GM12878 (cell line): ENCODE measurements around the gene INCA1. TPM values are rescaled to one million over a fixed set of nuclear protein-coding genes. Genes with fewer than 3 reads are reported as not detected.

Experiments
- ATAC-seq: fragments of 200-7000 bp; cut with Tn5 transposase; 3 replicates; pipeline ENCODE4 v1.9.1; 2020; ENCODE audit warnings: mild to moderate bottlenecking, moderate library complexity
- BruUV-seq: library from RNA; stranded (reverse); fragments of 400-500 nt; replicated peaks from 2 replicates; lab custom pipeline; 2021; lab: Mats Ljungman, UMichigan
- CTCF ChIA-PET: fragments of 300-600 bp; sonication (Branson Sonifier 250); formaldehyde crosslinking; extraction: SDS; loops from one replicate; lab custom pipeline; 2021; ENCODE audit warnings: inconsistent platforms; lab: Yijun Ruan, JAX
- POLR2A ChIA-PET: fragments of 350-600 bp; formaldehyde crosslinking; extraction: SDS; loops from one replicate; lab custom pipeline; 2021; ENCODE audit warnings: inconsistent platforms; lab: Charles Lee
- RAD21 ChIA-PET: fragments of 300-600 bp; sonication (Branson Sonifier 250); formaldehyde crosslinking; loops from one replicate; lab custom pipeline; 2023; ENCODE audit warnings: antibody characterized with exemption; ENCODE audit not compliant: unreplicated experiment; lab: Charles Lee
- SMC1A ChIA-PET: fragments of 300-600 bp; sonication (Branson Sonifier 250); formaldehyde crosslinking; loops from one replicate; lab custom pipeline; 2023; ENCODE audit not compliant: unreplicated experiment, uncharacterized antibody; lab: Charles Lee
- DNase-seq: peaks from one replicate; pipeline ENCODE4 v3.0.0-alpha.2; 2011; ENCODE audit warnings: low read depth, low spot score
- FAIRE-seq: peaks from 3 replicates; lab custom pipeline; 2011; peaks lifted over from hg19 to GRCh38; lab: Jason Lieb, UNC
- H2AFZ ChIP-seq: 2 replicates; pipeline ENCODE4 v1.6.0; 2011; ENCODE audit warnings: low read depth, low read length, control low read depth; ENCODE audit not compliant: control insufficient read depth
- H3K27ac ChIP-seq: 2 replicates; pipeline ENCODE4 v1.5.1; 2011; ENCODE audit warnings: control low read depth; ENCODE audit not compliant: control insufficient read depth, insufficient read depth
- H3K27me3 ChIP-seq, 2 experiments: replicated peaks in 1 of 2; 2 replicates each; pipeline versions ENCODE4 v1.6.0 to v1.6.1; 2011; ENCODE audit warnings: low read length in 1 of 2; ENCODE audit not compliant: control insufficient read depth in 2 of 2, insufficient read depth in 2 of 2
- H3K36me3 ChIP-seq, 2 experiments: 2 replicates each; pipeline ENCODE4 v1.5.1; 2011; ENCODE audit warnings: low read length in 1 of 2; ENCODE audit not compliant: control insufficient read depth in 2 of 2, insufficient read depth in 2 of 2
- H3K4me1 ChIP-seq: 2 replicates; pipeline ENCODE4 v1.6.1; 2011; ENCODE audit warnings: mild to moderate bottlenecking, low read length, moderate library complexity, mixed read lengths; ENCODE audit not compliant: control insufficient read depth, insufficient read depth
- H3K4me2 ChIP-seq: 2 replicates; pipeline ENCODE4 v1.6.0; 2011; ENCODE audit warnings: control low read depth; ENCODE audit not compliant: control insufficient read depth, insufficient read depth
- H3K4me3 ChIP-seq: fragments of 200-600 bp; sonication (generic); 2 replicates; pipeline ENCODE4 v1.5.1; 2016
- H3K79me2 ChIP-seq: 2 replicates; pipeline ENCODE4 v1.6.0; 2011; ENCODE audit warnings: low read length; ENCODE audit not compliant: control insufficient read depth, insufficient read depth
- H3K9ac ChIP-seq: 2 replicates; pipeline ENCODE4 v1.8.0; 2011; ENCODE audit warnings: low read length, control low read depth, mixed read lengths; ENCODE audit not compliant: control insufficient read depth, insufficient read depth
- H3K9me3 ChIP-seq: replicated peaks from 3 replicates; pipeline ENCODE4 v1.5.1; 2011; ENCODE audit warnings: mild to moderate bottlenecking, low read length; ENCODE audit not compliant: control insufficient read depth, insufficient read depth
- H4K20me1 ChIP-seq: 2 replicates; pipeline ENCODE4 v1.6.0; 2011; ENCODE audit not compliant: control insufficient read depth, insufficient read depth
- ATF7 ChIP-seq: fragments of 450-650 bp; IDR thresholded peaks from 2 replicates; pipeline ENCODE4 v1.6.1; 2016; ENCODE audit warnings: low read depth, mild to moderate bottlenecking
- CHD1 ChIP-seq: IDR thresholded peaks from 2 replicates; pipeline ENCODE4 v1.6.1; 2012; ENCODE audit warnings: low read depth, low read length, improper control_type of control experiment
- CHD2 ChIP-seq: IDR thresholded peaks from 2 replicates; pipeline ENCODE4 v1.6.1; 2011; ENCODE audit warnings: low read depth, low read length, improper control_type of control experiment, borderline replicate concordance
- CUX1 ChIP-seq: IDR thresholded peaks from 2 replicates; pipeline ENCODE4 v1.6.1; 2012; ENCODE audit warnings: improper control_type of control experiment, low read depth, low read length; ENCODE audit not compliant: insufficient replicate concordance
- HDGF ChIP-seq: fragments of 450-650 bp; IDR thresholded peaks from 2 replicates; pipeline ENCODE4 v1.6.1; 2016; ENCODE audit warnings: antibody characterized with exemption
- MEF2B ChIP-seq: fragments of 450-650 bp; IDR thresholded peaks from 2 replicates; pipeline ENCODE4 v1.6.1; 2018; ENCODE audit warnings: mild to moderate bottlenecking, moderate library complexity; ENCODE audit not compliant: partially characterized antibody, poor library complexity, severe bottlenecking
- MXI1 ChIP-seq: fragments of 150-350 bp; IDR thresholded peaks from 2 replicates; pipeline ENCODE4 v1.6.1; 2011; ENCODE audit warnings: low read depth, mild to moderate bottlenecking, inconsistent platforms, low read length, improper control_type of control experiment
- NBN ChIP-seq: fragments of 450-650 bp; IDR thresholded peaks from 2 replicates; pipeline ENCODE4 v1.6.1; 2016
- POLR2AphosphoS2 ChIP-seq: IDR thresholded peaks from 2 replicates; pipeline ENCODE4 v1.6.1; 2011; ENCODE audit warnings: low read depth, mild to moderate bottlenecking, low read length, improper control_type of control experiment, moderate library complexity
- RB1 ChIP-seq: fragments of 450-650 bp; formaldehyde crosslinking; IDR thresholded peaks from 2 replicates; pipeline ENCODE4 v1.6.1; 2017; ENCODE audit warnings: mild to moderate bottlenecking, borderline replicate concordance
- RCOR1 ChIP-seq: conservative IDR thresholded peaks from 2 replicates; pipeline ENCODE4 v1.6.1; 2012; ENCODE audit warnings: low read depth, low read length, improper control_type of control experiment
- SIN3A ChIP-seq: IDR thresholded peaks from 2 replicates; pipeline ENCODE4 v1.6.1; 2012; ENCODE audit warnings: low read depth, low read length, improper control_type of control experiment
- SMC3 ChIP-seq: IDR thresholded peaks from 2 replicates; pipeline ENCODE4 v1.6.1; 2011; ENCODE audit warnings: low read length, improper control_type of control experiment, borderline replicate concordance
- SUZ12 ChIP-seq: fragments of 200-600 bp; sonication (generic); IDR thresholded peaks from one replicate; pipeline ENCODE4 v1.6.1; 2018; ENCODE audit warnings: antibody characterized with exemption, mild to moderate bottlenecking; ENCODE audit not compliant: unreplicated experiment
- TAF1 ChIP-seq: IDR thresholded peaks from 2 replicates; pipeline ENCODE4 v1.6.1; 2011; ENCODE audit warnings: mild to moderate bottlenecking, low read depth, low read length, borderline replicate concordance
- WGBS: methylation state at CpG from one replicate; pipeline ENCODE4 v1.1.6; 2016; ENCODE audit warnings: low lambda C conversion rate; ENCODE audit not compliant: insufficient replicate concordance, insufficient coverage; ENCODE audit errors: missing lambda C conversion rate; 5-methylcytosine and 5-hydroxymethylcytosine counted together
- in situ Hi-C: fragments of 300-500 bp; cut with MboI; formaldehyde crosslinking; loops from 9 replicates; pipeline ENCODE4 v1.14.3; 2018; ENCODE audit warnings: mixed read lengths
- intact Hi-C: fragments of 100-400 bp; cut with micrococcal nuclease; formaldehyde crosslinking; loops from one replicate; pipeline ENCODE4 v1.14.2; 2022; ENCODE audit not compliant: unreplicated experiment
- polyA plus RNA-seq, 11 experiments: library from polyadenylated mRNA; depleted of rRNA in 4 of 11; unstranded in 6 of 11; stranded (reverse) in 5 of 11; fragments of >200 nt; fragmentation: Nextera tagmentation in 4 of 11; fragmentation: Illumina TruSeq in 1 of 11; extraction: Ambion mirVana in 4 of 11; extraction: Trizol in 1 of 11; gene quantifications; 1 replicate in 1 of 11; 2 replicates in 10 of 11; pipeline versions ENCODE4 v1.2.1 to v1.2.3, GENCODE V29; 2011 to 2016; ENCODE audit warnings: inconsistent platforms in 2 of 11, missing spikeins in 2 of 11, low read depth in 1 of 11
- total RNA-seq, 4 experiments: library from RNA; depleted of rRNA in 3 of 4; stranded (reverse); fragments of >200 nt in 3 of 4; fragmentation: Illumina TruSeq in 1 of 4; extraction: Trizol in 1 of 4; gene quantifications; 2 replicates each; pipeline versions ENCODE4 v1.2.1 to v1.2.3, GENCODE V29; 2013 to 2021
- TF ChIP-seq, protein P1 (sequence below): fragments of 450-650 bp; IDR thresholded peaks from 2 replicates; pipeline ENCODE4 v1.6.1; 2014; ENCODE audit warnings: mild to moderate bottlenecking
- TF ChIP-seq, protein P2 (sequence below): IDR thresholded peaks from 2 replicates; pipeline ENCODE4 v1.6.1; 2012; ENCODE audit warnings: low read depth, low read length, improper control_type of control experiment

Gene INCA1
- total and polyA plus RNA-seq, 10 of the 15 experiments (the other 5 are each of a cell fraction or from before 2014, with no cell fraction given), result 0.19 to 1.8 (median 0.45) TPM

- SMC1A ChIA-PET, result interaction anchor here (0.6 to 2.8 kb wide), 11 partner anchors 9 to 79 kb away, joined by 3 to 13 read pairs (median 4); partner anchors contain the start of genes INCA1, KIF1C, RNF167 and SLC25A11
- in situ Hi-C loops, result no loop called here
- H3K4me2 ChIP-seq, result peak overlapping the region; percentile 99
- TF ChIP-seq TAF1, result no peak
- TF ChIP-seq, protein P1, sequence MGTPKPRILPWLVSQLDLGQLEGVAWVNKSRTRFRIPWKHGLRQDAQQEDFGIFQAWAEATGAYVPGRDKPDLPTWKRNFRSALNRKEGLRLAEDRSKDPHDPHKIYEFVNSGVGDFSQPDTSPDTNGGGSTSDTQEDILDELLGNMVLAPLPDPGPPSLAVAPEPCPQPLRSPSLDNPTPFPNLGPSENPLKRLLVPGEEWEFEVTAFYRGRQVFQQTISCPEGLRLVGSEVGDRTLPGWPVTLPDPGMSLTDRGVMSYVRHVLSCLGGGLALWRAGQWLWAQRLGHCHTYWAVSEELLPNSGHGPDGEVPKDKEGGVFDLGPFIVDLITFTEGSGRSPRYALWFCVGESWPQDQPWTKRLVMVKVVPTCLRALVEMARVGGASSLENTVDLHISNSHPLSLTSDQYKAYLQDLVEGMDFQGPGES, result no peak
- no peak for TF ChIP-seq MXI1
- TF ChIP-seq MEF2B, result peak; percentile 71
- TF ChIP-seq CHD2, result no peak; the same call in 1 of the 2 replicates
- no peak for TF ChIP-seq RB1
- TF ChIP-seq POLR2AphosphoS2, result 0 out of 2 replicates have a peak, but pooled peaks have one; percentile 6
- TF ChIP-seq RCOR1, result no peak
- 0 out of 2 replicates have a peak, but pooled peaks have one; percentile 58 for TF ChIP-seq SIN3A
- TF ChIP-seq ATF7, result no peak
- TF ChIP-seq HDGF, result peak; percentile 47; the same call in 1 of the 2 replicates
- TF ChIP-seq CHD1, result no peak
- TF ChIP-seq, protein P2, sequence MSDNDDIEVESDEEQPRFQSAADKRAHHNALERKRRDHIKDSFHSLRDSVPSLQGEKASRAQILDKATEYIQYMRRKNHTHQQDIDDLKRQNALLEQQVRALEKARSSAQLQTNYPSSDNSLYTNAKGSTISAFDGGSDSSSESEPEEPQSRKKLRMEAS, result peak; percentile 1; the same call in 1 of the 2 replicates
- no peak for TF ChIP-seq CUX1
- TF ChIP-seq SUZ12, result no peak
- TF ChIP-seq SMC3, result no peak
- 0 out of 2 replicates have a peak, but pooled peaks have one; percentile 15 for TF ChIP-seq NBN
These were observed 9.4 kb downstream of the INCA1 start for GRCh38 chr17:4987767-4988567.

More at GRCh38 chr17:4987767-4988567, 9.4 kb downstream of the INCA1 start:
- BruUV-seq, result TSS peak; percentile 90
- peak overlapping the region; percentile 90 for H3K27ac ChIP-seq
- peaks cover 16% of the 10 kb centered on the region for H3K4me1 ChIP-seq
- no peaks in the 10 kb centered on the region for H3K9me3 ChIP-seq
- under 1% methylated on average over 30 of the region's 30 CpGs for WGBS
- H3K36me3 ChIP-seq, result no peaks in the 10 kb centered on the region
- DNase-seq, result no peak
- peaks cover 25% of the 10 kb centered on the region for H3K79me2 ChIP-seq
- intact Hi-C loops, result no loop called here
- ChIA-PET POLR2A (interaction anchor here (0.6 to 2.3 kb wide), 10 partner anchors 10 to 189 kb away, joined by 3 to 22 read pairs (median 6); partner anchors contain the start of genes INCA1, KIF1C, PFN1 and RNF167), RAD21 (interaction anchor here (1.2 to 3.7 kb wide), 9 partner anchors 10 to 250 kb away, joined by 3 to 15 read pairs (median 4); partner anchors contain the start of genes INCA1, KIF1C, RNF167 and SLC25A11), CTCF (interaction anchor here (0.9 to 2.9 kb wide), 12 partner anchors 9 to 123 kb away, joined by 3 to 19 read pairs (median 5); partner anchors contain the start of gene SPAG7)
- ATAC-seq, result peak; percentile 44
- peak overlapping the region; percentile 96 for H3K9ac ChIP-seq
- H3K4me3 ChIP-seq, result peak overlapping the region; percentile 74
- H4K20me1 ChIP-seq, result no peaks in the 10 kb centered on the region
- no peak for FAIRE-seq
- H2AFZ ChIP-seq, result peak overlapping the region; percentile 90
- H3K27me3 ChIP-seq, result no peaks in the 10 kb centered on the region
